GM12874 (cell line): ENCODE measurements around the gene ANKS1B.

ENCODE experiments used
- TF ChIP-seq, protein P1 (sequence below): IDR thresholded peaks from 2 replicates; pipeline ENCODE4 v1.5.1; 2011; ENCODE audit warnings: low read depth, mild to moderate bottlenecking, control low read depth, low read length, moderate library complexity; ENCODE audit not compliant: insufficient read depth

The ANKS1B gene

DNA sequence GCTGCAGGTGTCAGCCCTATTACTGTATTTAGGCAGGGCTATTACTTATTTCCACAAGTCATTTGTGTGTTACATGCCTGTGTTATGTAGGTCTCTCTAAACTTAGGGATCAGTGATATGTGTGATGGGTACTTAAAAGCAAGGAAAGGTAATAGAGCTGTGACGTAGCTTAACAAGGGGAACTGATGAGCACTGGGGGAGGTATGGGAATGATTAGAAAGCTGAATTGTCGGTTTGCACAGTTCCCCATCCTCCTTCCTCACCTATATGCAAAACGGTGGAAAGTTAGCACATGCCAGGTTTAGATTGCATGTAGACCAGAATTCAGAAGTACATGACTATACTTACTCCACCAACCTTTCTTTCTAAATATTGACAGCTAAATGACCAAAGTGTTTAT is 831.4 kb downstream of the ANKS1B start:
- TF ChIP-seq, protein P1, sequence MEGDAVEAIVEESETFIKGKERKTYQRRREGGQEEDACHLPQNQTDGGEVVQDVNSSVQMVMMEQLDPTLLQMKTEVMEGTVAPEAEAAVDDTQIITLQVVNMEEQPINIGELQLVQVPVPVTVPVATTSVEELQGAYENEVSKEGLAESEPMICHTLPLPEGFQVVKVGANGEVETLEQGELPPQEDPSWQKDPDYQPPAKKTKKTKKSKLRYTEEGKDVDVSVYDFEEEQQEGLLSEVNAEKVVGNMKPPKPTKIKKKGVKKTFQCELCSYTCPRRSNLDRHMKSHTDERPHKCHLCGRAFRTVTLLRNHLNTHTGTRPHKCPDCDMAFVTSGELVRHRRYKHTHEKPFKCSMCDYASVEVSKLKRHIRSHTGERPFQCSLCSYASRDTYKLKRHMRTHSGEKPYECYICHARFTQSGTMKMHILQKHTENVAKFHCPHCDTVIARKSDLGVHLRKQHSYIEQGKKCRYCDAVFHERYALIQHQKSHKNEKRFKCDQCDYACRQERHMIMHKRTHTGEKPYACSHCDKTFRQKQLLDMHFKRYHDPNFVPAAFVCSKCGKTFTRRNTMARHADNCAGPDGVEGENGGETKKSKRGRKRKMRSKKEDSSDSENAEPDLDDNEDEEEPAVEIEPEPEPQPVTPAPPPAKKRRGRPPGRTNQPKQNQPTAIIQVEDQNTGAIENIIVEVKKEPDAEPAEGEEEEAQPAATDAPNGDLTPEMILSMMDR, result no peak

DNA sequence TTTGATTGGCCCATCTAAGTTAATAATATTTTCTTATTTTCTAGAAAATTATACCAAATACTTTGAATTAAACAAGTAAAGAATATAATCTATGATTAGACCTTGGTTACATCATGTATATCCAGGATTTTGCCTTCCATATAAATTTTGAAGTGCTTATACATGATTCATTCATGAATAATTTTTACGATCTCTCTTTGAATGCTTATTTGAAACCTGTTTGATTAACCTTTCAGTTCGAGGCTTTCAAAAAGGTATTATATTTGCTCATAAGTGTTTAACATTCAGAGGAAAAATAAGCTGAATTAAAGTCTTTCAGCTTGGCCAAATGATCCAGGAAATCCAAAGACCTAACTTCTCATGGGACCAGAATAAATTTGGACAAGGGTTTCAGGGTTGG is 832.4 kb downstream of the ANKS1B start:
- TF ChIP-seq, protein P1, result no peak

DNA sequence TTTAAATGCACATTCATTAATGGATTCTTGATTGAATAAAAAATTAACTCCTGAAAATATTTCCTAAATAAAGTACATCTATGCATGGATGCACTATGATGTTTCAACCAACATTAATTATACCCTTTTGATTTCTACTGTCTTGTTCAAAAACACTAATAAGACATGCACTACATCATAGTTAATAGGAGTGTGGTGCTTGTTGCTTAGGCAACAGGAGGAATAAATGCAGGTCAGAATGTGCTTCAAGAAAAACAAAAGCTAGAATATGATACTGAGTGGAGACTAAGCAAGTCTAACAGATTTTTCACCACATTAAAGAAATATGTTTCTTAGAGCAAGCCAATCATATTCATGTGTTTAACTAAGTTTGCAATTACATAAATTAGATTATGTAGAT is 833.0 kb downstream of the ANKS1B start:
- TF ChIP-seq, protein P1, result no peak

DNA sequence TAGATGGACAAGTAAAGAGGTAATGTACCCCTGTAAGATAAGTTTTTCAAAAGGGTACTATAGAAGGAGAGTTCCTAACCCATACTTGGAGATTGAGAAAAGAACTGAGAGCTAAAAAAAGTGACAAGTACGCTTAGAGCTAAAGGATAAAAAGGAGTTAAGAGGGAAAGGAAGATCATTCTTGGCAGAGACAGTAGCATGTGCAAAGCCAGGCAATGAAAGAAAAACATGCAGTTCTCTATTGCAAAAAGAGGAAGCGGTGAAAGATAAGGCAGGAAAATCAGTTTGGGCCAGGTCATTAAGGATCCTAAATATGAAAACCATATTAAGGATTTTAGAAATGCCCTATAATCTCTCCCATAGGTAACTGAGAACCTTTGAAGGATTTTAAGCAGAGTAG is 837.6 kb downstream of the ANKS1B start:
- TF ChIP-seq, protein P1, result no peak

DNA sequence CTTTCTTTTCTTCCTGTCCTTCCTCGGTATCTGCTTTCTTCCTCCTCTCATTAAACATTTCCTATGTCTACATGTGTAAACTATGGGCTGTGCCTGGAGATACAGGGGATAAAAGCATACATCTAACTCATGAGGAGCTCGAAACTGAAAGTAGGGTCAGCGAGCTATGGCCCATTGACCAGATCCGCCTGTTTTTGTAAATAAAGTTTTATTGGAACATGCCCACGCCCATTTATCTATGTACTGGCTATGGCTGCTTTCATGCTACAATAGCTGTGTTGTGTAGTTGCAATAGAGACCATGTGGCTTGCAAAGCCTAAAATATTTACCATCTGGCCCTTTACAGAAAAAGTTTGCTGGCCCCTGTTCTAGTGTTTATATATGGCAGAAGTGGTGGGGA is 838.0 kb downstream of the ANKS1B start:
- TF ChIP-seq, protein P1, result no peak

DNA sequence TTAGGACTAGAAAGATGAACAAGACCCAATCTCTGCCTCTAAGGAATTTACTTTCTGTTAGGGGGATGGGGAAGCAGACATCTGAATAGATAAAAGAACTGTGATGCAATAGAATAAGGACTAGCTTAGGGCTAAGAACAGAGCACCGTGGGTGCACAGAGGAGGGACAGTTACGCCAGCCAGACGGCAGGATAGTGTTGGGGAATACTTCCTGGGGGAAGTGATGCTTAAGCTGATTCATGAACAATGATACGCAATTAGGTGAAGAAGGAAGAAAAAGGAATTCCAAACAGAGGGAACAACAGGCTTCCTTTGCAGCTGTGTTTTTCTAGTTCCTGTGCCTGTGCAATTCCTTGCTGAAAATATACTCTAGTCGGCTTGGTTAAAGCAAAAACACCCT is 838.6 kb downstream of the ANKS1B start:
- TF ChIP-seq, protein P1, result no peak

DNA sequence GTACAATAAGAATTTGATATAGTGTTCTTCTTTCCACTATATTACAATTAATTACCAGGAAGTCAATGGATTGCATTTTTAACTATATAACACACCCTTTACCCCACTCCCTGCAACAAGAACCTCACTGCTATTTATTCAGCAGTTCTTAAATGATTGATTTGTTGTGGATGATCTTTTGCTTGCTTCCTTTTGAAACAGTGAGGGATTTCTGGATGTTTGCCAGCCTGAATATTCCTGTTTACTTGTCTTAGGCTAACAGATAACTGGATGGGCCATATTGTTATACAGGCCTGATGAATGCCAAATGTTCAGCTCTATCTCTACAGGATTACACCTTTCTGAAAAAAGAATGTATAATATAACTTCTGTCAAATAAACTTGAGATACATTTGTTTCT is 842.1 kb downstream of the ANKS1B start:
- TF ChIP-seq, protein P1, result no peak
